OCI-LY7 (cell line): ENCODE data around the gene SCRN2.

Experiments used
- EZH2phosphoT487 ChIP-seq: fragments of 200-600 bp; sonication (generic); IDR thresholded peaks from 2 replicates; pipeline ENCODE4 v1.6.1; 2018; ENCODE audit warnings: low read depth, borderline replicate concordance, mild to moderate bottlenecking, mixed run types, antibody characterized with exemption, low read length, moderate library complexity, mixed read lengths
- TF ChIP-seq, protein P1 (sequence below): fragments of 200-600 bp; sonication (generic); conservative IDR thresholded peaks from 2 replicates; pipeline ENCODE4 v1.5.1; 2014; ENCODE audit warnings: mild to moderate bottlenecking, antibody characterized with exemption, low read length, moderate library complexity, mixed read lengths

DNA sequence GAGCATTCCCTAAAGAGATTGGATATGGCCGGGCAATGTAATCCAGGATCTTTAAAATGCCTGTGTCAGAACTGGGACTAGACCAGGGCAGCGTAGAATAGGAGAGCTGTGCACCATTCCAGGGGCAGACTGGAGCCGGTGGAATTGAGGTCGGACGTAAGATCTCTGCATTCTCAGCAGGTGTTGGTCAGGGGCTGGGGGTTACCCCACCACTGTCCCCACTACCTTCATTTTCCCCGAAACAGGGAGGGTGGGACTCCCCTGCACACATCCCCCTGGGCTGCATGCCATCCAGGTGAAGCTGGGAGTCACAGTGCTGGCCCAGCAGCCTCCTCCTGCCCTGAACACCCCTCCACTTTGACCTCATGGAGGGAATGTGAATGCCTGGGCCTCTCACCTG lies 37.3 kb downstream of the SCRN2 start:
- TF ChIP-seq, protein P1, sequence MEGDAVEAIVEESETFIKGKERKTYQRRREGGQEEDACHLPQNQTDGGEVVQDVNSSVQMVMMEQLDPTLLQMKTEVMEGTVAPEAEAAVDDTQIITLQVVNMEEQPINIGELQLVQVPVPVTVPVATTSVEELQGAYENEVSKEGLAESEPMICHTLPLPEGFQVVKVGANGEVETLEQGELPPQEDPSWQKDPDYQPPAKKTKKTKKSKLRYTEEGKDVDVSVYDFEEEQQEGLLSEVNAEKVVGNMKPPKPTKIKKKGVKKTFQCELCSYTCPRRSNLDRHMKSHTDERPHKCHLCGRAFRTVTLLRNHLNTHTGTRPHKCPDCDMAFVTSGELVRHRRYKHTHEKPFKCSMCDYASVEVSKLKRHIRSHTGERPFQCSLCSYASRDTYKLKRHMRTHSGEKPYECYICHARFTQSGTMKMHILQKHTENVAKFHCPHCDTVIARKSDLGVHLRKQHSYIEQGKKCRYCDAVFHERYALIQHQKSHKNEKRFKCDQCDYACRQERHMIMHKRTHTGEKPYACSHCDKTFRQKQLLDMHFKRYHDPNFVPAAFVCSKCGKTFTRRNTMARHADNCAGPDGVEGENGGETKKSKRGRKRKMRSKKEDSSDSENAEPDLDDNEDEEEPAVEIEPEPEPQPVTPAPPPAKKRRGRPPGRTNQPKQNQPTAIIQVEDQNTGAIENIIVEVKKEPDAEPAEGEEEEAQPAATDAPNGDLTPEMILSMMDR: no peak
- TF ChIP-seq EZH2phosphoT487: no peak
